Gastroesophageal sphincter (tissue), 4 donors: ENCODE results near the gene CTNND2. TPM values are rescaled to one million over a fixed set of nuclear protein-coding genes. Genes with fewer than 3 reads are reported as not detected.

Source experiments
- ATAC-seq: fragments of 150-250 bp; one replicate; pipeline ENCODE4 v1.9.1; 2016; ENCODE audit warnings: mild to moderate bottlenecking, moderate library complexity
- H3K27ac ChIP-seq, 4 donors: fragments of 200-600 bp; sonication (generic) in 3 of 4; 1 replicate in 3 of 4; 2 replicates in 1 of 4; pipeline ENCODE4 v1.5.1; 2016 to 2019
- H3K27me3 ChIP-seq: fragments of 200-600 bp; sonication (generic); one replicate; pipeline ENCODE4 v1.5.1; 2019
- H3K36me3 ChIP-seq, 2 donors: fragments of 200-600 bp; sonication (generic); one replicate each; pipeline ENCODE4 v1.5.1; 2019; ENCODE audit warnings: control low read depth in 1 of 2
- H3K4me1 ChIP-seq, 3 donors: fragments of 200-600 bp; sonication (generic); 1 replicate in 2 of 3; 2 replicates in 1 of 3; pipeline ENCODE4 v1.5.1; 2016 to 2019; ENCODE audit warnings: control low read depth in 2 of 3
- H3K4me3 ChIP-seq, 2 donors: fragments of 200-600 bp; sonication (generic); one replicate each; pipeline ENCODE4 v1.5.1; 2019; ENCODE audit warnings: mild to moderate bottlenecking in 1 of 2, moderate library complexity in 1 of 2
- H3K9me3 ChIP-seq, 3 donors: fragments of 200-600 bp; sonication (generic); one replicate each; pipeline ENCODE4 v1.5.1; 2017 to 2019; ENCODE audit warnings: control low read depth in 2 of 3
- EP300 ChIP-seq: sonication (generic); formaldehyde crosslinking; IDR thresholded peaks from one replicate; pipeline ENCODE4 v1.6.1; 2017; ENCODE audit warnings: antibody characterized with exemption, mild to moderate bottlenecking
- POLR2A ChIP-seq, 2 donors: fragments of 450-650 bp; IDR thresholded peaks; one replicate each; pipeline ENCODE4 v1.6.1; 2017; ENCODE audit warnings: antibody characterized with exemption in 2 of 2, mild to moderate bottlenecking in 2 of 2, moderate library complexity in 1 of 2
- POLR2AphosphoS5 ChIP-seq: sonication (generic); formaldehyde crosslinking; IDR thresholded peaks from one replicate; pipeline ENCODE4 v1.6.1; 2017; ENCODE audit warnings: antibody characterized with exemption
- WGBS, 2 donors: methylation state at CpG; one replicate each; pipeline ENCODE4 v1.1.5; 2018; ENCODE audit warnings: low coverage in 1 of 2; 5-methylcytosine and 5-hydroxymethylcytosine counted together
- total RNA-seq, 4 donors: library from RNA; depleted of rRNA; stranded (reverse); fragments of >200 nt; gene quantifications; one replicate each; pipeline ENCODE4 v1.1.0, GENCODE V29; 2016
- TF ChIP-seq, protein P1 (sequence below), 4 experiments: fragments of 200-600 bp in 2 of 4; fragments of 450-650 bp in 2 of 4; sonication (generic) in 1 of 4; IDR thresholded peaks; one replicate each; pipeline ENCODE4 v1.5.1; 2017 to 2019; ENCODE audit warnings: antibody characterized with exemption in 4 of 4, mild to moderate bottlenecking in 2 of 4, moderate library complexity in 2 of 4

The CTNND2 gene
- total RNA-seq, 4 donors from 2014 or later: 0.40 to 3.1 (median 1.9) TPM

DNA sequence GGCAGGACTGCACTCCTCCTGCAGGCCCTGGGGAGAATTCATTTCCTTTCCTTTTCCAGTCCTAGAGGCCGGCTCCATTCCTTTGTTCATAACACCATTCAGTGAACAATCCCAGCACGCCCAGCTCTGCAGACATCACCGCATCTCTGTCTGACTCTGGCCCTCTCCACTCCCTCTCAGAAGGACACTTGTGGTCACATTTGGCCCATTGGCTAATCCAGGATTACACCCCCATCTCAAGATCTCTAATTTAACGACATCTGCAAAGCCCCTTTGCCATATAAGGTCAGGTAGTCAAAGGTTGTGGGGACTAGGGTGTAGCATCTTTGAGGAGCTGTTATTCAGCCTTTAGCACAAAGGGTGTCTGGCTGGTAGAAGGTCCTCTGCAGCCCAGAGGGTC lies 958.2 kb downstream of the CTNND2 start:
- no peak for ATAC-seq
- H3K36me3 ChIP-seq: no peaks in the 10 kb centered on the region
- H3K9me3 ChIP-seq: no peaks in the 10 kb centered on the region
- no peak for TF ChIP-seq POLR2A (IDR thresholded peaks at IDR 0.05)
- TF ChIP-seq, protein P1, sequence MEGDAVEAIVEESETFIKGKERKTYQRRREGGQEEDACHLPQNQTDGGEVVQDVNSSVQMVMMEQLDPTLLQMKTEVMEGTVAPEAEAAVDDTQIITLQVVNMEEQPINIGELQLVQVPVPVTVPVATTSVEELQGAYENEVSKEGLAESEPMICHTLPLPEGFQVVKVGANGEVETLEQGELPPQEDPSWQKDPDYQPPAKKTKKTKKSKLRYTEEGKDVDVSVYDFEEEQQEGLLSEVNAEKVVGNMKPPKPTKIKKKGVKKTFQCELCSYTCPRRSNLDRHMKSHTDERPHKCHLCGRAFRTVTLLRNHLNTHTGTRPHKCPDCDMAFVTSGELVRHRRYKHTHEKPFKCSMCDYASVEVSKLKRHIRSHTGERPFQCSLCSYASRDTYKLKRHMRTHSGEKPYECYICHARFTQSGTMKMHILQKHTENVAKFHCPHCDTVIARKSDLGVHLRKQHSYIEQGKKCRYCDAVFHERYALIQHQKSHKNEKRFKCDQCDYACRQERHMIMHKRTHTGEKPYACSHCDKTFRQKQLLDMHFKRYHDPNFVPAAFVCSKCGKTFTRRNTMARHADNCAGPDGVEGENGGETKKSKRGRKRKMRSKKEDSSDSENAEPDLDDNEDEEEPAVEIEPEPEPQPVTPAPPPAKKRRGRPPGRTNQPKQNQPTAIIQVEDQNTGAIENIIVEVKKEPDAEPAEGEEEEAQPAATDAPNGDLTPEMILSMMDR (IDR thresholded peaks at IDR 0.05): no peak
- no peak for TF ChIP-seq POLR2AphosphoS5
- no peak for TF ChIP-seq EP300
- peaks cover 3% of the 10 kb centered on the region for H3K27me3 ChIP-seq
- no peak overlapping the region for H3K4me3 ChIP-seq
- H3K4me1 ChIP-seq: no peaks in the 10 kb centered on the region
- 58 to 95% methylated on average over 3 to 4 of the region's 4 CpGs for WGBS, 2 donors
- no peak overlapping the region for H3K27ac ChIP-seq

- H3K4me3 ChIP-seq: no peak overlapping the region
- no peaks in the 10 kb centered on the region for H3K36me3 ChIP-seq
- TF ChIP-seq EP300 (no peak), POLR2A (IDR thresholded peaks at IDR 0.05) (no peak), POLR2AphosphoS5 (no peak)
- TF ChIP-seq, protein P1 (IDR thresholded peaks at IDR 0.05): no peak
- ATAC-seq: no peak
- H3K27ac ChIP-seq: no peak overlapping the region
- no peaks in the 10 kb centered on the region for H3K9me3 ChIP-seq
- no peaks in the 10 kb centered on the region for H3K27me3 ChIP-seq
- 88 to 98% methylated on average over 4 of the region's 4 CpGs for WGBS, 2 donors
- no peaks in the 10 kb centered on the region for H3K4me1 ChIP-seq
These were observed 962.3 kb downstream of the CTNND2 start for GRCh38 chr5:10941900-10942299.

DNA sequence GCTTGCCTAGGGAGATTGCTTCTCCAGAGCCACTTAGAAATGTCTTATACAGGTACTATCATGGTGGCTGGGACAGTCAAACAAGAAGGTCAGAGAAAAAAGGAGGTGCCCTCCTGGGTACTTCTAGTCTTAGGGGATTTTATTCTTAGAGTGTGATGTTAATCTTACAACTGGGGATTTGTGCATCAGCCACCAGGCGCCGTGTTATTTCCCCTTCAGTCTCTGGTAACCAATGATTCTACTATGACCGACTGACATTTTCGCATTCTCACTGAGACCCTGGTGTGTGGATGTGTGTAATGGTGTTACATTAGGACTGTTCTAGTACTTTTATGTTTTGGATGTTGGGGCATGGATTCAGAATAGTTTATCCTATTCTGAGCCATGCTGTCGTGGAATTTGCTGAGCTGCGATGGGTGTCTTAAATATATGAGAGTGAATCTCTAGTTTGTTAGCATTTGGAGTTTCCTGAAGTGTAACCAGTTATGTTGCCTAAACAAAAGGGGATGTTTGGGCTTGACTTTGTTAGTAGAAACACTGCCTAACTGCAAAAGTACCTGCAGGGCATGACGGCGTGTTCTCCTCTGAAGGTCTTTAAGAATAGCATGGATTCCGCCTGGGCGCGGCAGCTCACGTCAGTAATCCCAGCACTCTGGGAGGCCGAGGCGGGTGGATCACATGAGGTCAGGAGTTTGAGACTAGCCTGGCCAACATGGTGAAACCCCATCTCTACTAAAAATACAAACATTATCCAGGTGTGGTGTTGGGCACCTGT lies 968.0 kb downstream of the CTNND2 start:
- Histone ChIP-seq H3K9me3 (no peaks in the 10 kb centered on the region), H3K36me3 (no peaks in the 10 kb centered on the region), H3K4me3 (no peak overlapping the region), H3K27me3 (peaks cover 7% of the 10 kb centered on the region), H3K4me1 (no peaks in the 10 kb centered on the region), H3K27ac (no peak overlapping the region)
- no peak for ATAC-seq
- WGBS, 2 donors: 93 to 94% methylated on average over 11 to 14 of the region's 14 CpGs
- no peak for TF ChIP-seq EP300
- TF ChIP-seq POLR2A (IDR thresholded peaks at IDR 0.05): no peak
- TF ChIP-seq POLR2AphosphoS5: no peak
- TF ChIP-seq, protein P1 (IDR thresholded peaks at IDR 0.05): no peak

DNA sequence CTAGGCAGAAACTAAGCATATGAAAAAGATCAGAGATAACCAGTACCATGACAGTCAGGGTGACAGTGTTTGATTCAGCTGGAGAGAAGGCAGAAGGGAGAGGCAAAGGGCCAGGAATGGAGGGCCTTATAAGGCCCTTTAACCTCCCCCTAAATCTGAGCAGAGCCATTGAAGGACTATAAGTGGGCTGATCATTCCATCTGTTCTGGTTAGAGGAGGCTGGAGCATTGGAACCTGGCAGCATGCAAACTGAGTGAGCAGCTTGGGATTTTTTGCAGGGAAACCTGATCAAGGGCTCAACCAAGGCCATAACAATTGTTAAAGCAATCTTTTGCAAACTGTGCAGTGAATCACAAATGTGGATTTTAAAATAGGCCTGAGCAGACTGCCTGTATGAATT lies 968.7 kb downstream of the CTNND2 start:
- ATAC-seq: no peak
- TF ChIP-seq, protein P1 (IDR thresholded peaks at IDR 0.05): no peak
- no peak for TF ChIP-seq POLR2A (IDR thresholded peaks at IDR 0.05)
- no peak for TF ChIP-seq POLR2AphosphoS5
- no peaks in the 10 kb centered on the region for H3K9me3 ChIP-seq

DNA sequence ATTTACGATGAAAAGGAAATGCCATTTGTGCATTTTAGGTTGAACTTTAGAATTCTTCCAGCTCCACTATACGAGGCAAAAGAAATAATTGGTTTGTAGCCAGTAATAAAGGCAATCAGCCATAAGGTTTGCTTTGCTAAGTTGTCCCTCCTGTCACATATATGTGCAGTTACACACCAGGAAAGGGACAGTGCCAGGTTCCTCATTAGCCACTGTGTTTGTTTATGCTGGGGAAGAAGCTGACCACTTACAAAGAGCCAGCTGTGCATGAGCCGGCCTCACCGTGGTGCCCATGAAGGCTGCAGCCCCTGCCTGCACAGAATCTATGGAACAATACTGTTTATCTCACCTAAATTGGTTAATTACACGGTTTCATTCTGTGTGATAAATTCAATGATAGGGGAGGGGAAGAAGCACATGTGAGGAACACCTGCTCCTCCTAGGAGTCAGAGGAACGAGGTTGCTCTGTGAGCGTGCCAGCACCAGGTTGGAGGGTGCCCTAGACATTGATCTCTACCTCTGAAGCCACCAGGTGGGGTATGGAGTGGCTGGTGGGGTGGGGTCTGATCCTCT lies 969.4 kb downstream of the CTNND2 start:
- Histone ChIP-seq H3K4me1 (no peaks in the 10 kb centered on the region), H3K4me3 (no peak overlapping the region), H3K27me3 (peaks cover 7% of the 10 kb centered on the region), H3K27ac (no peak overlapping the region), H3K9me3 (no peaks in the 10 kb centered on the region), H3K36me3 (no peaks in the 10 kb centered on the region)
- ATAC-seq: no peak
- TF ChIP-seq, protein P1 (IDR thresholded peaks at IDR 0.05): no peak
- TF ChIP-seq POLR2A (IDR thresholded peaks at IDR 0.05) (no peak), POLR2AphosphoS5 (no peak), EP300 (no peak)
- WGBS, 2 donors: 55 to 60% methylated on average over 5 to 7 of the region's 7 CpGs

More for the DNA sequence above, 968.7 kb downstream of the CTNND2 start:
- H3K4me1 ChIP-seq: no peaks in the 10 kb centered on the region
- H3K27ac ChIP-seq: no peak overlapping the region
- peaks cover 7% of the 10 kb centered on the region for H3K27me3 ChIP-seq
- H3K4me3 ChIP-seq: no peak overlapping the region
- H3K36me3 ChIP-seq: no peaks in the 10 kb centered on the region
